ENCODE data around the gene ARHGAP33.

Gene ARHGAP33

GRCh38 chr19:35783469-35784434, 8.4 kb downstream of the ARHGAP33 start:
- H3K4me3 ChIP-seq (ENCODE audit: low read length): no peak overlapping the region
- H3K9me3 ChIP-seq (ENCODE audit: low read length): no peaks in the 10 kb centered on the region
- peaks cover 66% of the 10 kb centered on the region for H3K36me3 ChIP-seq (ENCODE audit: insufficient read depth, low read length)
- H3K4me1 ChIP-seq (ENCODE audit: insufficient read depth, low read length): no peaks in the 10 kb centered on the region
- no peaks in the 10 kb centered on the region for H3K27me3 ChIP-seq (ENCODE audit: insufficient read depth, low read length)
- no peak overlapping the region for H2AFZ ChIP-seq (ENCODE audit: low read depth, low read length)

- H3K4me3 ChIP-seq (ENCODE audit: low read length): no peak overlapping the region
- peaks cover 61% of the 10 kb centered on the region for H3K36me3 ChIP-seq (ENCODE audit: insufficient read depth, low read length)
These were observed 9.4 kb downstream of the ARHGAP33 start for GRCh38 chr19:35784503-35785338.

DNA sequence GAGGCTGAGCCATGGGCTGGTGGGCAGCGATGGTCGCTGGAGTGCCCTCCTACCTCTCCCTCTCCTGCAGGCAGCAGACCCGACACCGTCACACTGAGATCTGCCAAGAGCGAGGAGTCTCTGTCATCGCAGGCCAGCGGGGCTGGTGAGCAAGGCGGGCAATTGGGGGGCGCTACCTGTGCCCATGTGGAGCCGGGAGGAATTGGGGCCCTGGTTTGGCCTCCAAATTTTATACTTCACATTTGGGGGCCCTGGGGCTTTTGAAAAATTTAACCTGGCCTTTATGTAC, 9.9 kb downstream of the ARHGAP33 start:
- H3K27me3 ChIP-seq (ENCODE audit: insufficient read depth, low read length): no peaks in the 10 kb centered on the region
- peaks cover 56% of the 10 kb centered on the region for H3K36me3 ChIP-seq (ENCODE audit: insufficient read depth, low read length)
- H2AFZ ChIP-seq (ENCODE audit: low read depth, low read length): no peak overlapping the region
- no peaks in the 10 kb centered on the region for H3K9me3 ChIP-seq (ENCODE audit: low read length)
- H3K4me1 ChIP-seq (ENCODE audit: insufficient read depth, low read length): no peaks in the 10 kb centered on the region
- no peak overlapping the region for H3K4me3 ChIP-seq (ENCODE audit: low read length)

More at GRCh38 chr19:35784503-35785338, 9.4 kb downstream of the ARHGAP33 start:
- H2AFZ ChIP-seq (ENCODE audit: low read depth, low read length): no peak overlapping the region
- no peaks in the 10 kb centered on the region for H3K9me3 ChIP-seq (ENCODE audit: low read length)
- no peaks in the 10 kb centered on the region for H3K4me1 ChIP-seq (ENCODE audit: insufficient read depth, low read length)
- H3K27me3 ChIP-seq (ENCODE audit: insufficient read depth, low read length): no peaks in the 10 kb centered on the region

- Histone ChIP-seq H3K36me3 (ENCODE audit: insufficient read depth, low read length) (peaks cover 45% of the 10 kb centered on the region), H3K4me3 (ENCODE audit: low read length) (no peak overlapping the region), H3K27me3 (ENCODE audit: insufficient read depth, low read length) (no peaks in the 10 kb centered on the region), H3K9me3 (ENCODE audit: low read length) (no peaks in the 10 kb centered on the region), H3K4me1 (ENCODE audit: insufficient read depth, low read length) (no peaks in the 10 kb centered on the region), H2AFZ (ENCODE audit: low read depth, low read length) (no peak overlapping the region)
These were observed 11.2 kb downstream of the ARHGAP33 start for GRCh38 chr19:35786299-35787160.

- H3K27me3 ChIP-seq (ENCODE audit: insufficient read depth, low read length): no peaks in the 10 kb centered on the region
- H2AFZ ChIP-seq (ENCODE audit: low read depth, low read length): no peak overlapping the region
These were observed 11.9 kb downstream of the ARHGAP33 start for GRCh38 chr19:35787227-35787799.

DNA sequence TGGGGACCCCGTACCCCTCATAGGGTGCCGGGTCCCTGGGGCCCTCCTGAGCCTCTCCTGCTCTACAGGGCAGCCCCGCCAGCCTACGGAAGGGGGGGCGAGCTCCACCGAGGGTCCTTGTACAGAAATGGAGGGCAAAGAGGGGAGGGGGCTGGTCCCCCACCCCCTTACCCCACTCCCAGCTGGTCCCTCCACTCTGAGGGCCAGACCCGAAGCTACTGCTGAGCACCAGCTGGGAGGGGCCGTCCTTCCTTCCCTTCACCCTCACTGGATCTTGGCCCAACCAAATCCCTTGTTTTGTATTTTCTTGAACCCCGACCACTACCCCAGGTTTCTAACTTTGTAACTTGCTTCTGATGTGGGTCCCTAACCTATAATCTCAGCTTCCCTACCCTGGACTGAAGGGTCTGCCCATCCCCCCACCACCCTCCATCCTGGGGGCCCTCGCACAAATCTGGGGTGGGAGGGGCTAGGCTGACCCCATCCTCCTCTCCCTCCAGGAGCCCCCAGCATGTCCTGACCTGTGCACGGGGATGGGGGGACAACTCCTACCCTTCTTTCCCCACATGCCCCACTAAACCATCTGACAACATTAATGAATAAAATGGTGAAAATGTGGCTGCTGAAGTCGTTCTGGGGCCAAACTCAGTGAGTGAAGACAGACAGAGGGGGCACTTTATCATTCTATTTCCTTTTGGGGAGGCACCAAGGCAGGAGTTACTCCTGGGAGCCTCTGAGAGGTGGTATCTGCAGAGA, 13.0 kb downstream of the ARHGAP33 start:
- H3K4me1 ChIP-seq (ENCODE audit: insufficient read depth, low read length): no peaks in the 10 kb centered on the region
- H2AFZ ChIP-seq (ENCODE audit: low read depth, low read length): no peak overlapping the region
- H3K36me3 ChIP-seq (ENCODE audit: insufficient read depth, low read length): peaks cover 27% of the 10 kb centered on the region
- no peaks in the 10 kb centered on the region for H3K9me3 ChIP-seq (ENCODE audit: low read length)
- H3K4me3 ChIP-seq (ENCODE audit: low read length): no peak overlapping the region
- no peaks in the 10 kb centered on the region for H3K27me3 ChIP-seq (ENCODE audit: insufficient read depth, low read length)

More at GRCh38 chr19:35787227-35787799, 11.9 kb downstream of the ARHGAP33 start:
- Histone ChIP-seq H3K9me3 (ENCODE audit: low read length) (no peaks in the 10 kb centered on the region), H3K4me1 (ENCODE audit: insufficient read depth, low read length) (no peaks in the 10 kb centered on the region), H3K4me3 (ENCODE audit: low read length) (no peak overlapping the region), H3K36me3 (ENCODE audit: insufficient read depth, low read length) (peaks cover 37% of the 10 kb centered on the region)

GRCh38 chr19:35789195-35789977, 14.0 kb downstream of the ARHGAP33 start:
- Histone ChIP-seq H3K4me3 (ENCODE audit: low read length) (no peak overlapping the region), H3K27me3 (ENCODE audit: insufficient read depth, low read length) (no peaks in the 10 kb centered on the region), H2AFZ (ENCODE audit: low read depth, low read length) (no peak overlapping the region), H3K36me3 (ENCODE audit: insufficient read depth, low read length) (peaks cover 19% of the 10 kb centered on the region), H3K9me3 (ENCODE audit: low read length) (no peaks in the 10 kb centered on the region), H3K4me1 (ENCODE audit: insufficient read depth, low read length) (no peaks in the 10 kb centered on the region)

DNA sequence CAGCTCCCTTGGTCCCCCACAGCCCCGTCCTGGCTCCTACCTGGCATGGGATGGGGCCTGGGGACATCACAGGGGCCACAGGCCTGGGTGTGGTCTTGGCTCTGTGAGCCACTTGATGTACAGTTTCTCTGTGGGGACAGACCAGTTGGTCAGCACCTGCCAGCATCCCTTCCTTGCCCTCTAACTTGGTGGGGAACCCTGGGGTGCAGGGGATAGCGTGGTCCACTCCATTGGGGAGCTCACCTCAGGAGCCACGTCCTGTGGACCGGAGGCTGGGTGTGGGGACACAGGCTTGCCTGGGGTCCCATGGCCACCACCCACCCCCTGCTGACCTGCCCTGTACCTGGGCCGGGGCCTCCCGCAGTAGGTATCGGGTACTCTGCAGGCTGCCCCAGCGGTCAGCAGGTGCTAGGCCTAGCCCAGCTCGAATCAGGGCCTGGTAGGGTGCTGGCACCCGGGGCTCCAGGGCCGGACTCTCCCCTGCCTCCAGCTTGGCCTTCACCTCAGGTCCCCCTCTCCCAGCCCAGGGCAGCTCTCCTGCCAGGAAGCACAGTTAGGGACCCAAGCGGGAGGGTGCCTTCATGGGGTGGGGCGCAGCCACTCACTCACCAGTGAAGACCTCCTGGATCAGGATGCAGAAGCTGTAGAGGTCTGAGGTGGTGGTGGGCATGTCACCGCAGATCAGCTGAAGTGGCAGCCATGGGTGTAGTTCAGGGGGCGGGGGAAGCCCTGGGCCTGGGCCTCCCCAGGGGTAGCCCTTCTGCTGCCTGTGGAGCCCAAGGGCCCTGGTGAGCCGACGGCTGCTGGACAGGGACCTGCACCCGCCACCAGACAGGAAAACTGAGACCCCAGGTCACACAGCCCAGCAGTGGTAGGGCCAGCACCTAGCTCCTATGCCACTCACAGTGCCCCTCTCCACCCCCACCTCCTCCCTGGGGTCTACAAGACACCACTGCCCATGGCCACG, 14.9 kb downstream of the ARHGAP33 start:
- no peak overlapping the region for H3K4me3 ChIP-seq (ENCODE audit: low read length)
- H3K27me3 ChIP-seq (ENCODE audit: insufficient read depth, low read length): no peaks in the 10 kb centered on the region
- no peaks in the 10 kb centered on the region for H3K9me3 ChIP-seq (ENCODE audit: low read length)

GRCh38 chr19:35790981-35791813, 15.8 kb downstream of the ARHGAP33 start:
- Histone ChIP-seq H3K36me3 (ENCODE audit: insufficient read depth, low read length) (peaks cover 5% of the 10 kb centered on the region), H3K4me3 (ENCODE audit: low read length) (no peak overlapping the region), H2AFZ (ENCODE audit: low read depth, low read length) (no peak overlapping the region), H3K27me3 (ENCODE audit: insufficient read depth, low read length) (peaks cover 4% of the 10 kb centered on the region), H3K4me1 (ENCODE audit: insufficient read depth, low read length) (no peaks in the 10 kb centered on the region), H3K9me3 (ENCODE audit: low read length) (no peaks in the 10 kb centered on the region)

More for the DNA sequence above, 14.9 kb downstream of the ARHGAP33 start:
- Histone ChIP-seq H3K36me3 (ENCODE audit: insufficient read depth, low read length) (peaks cover 12% of the 10 kb centered on the region), H3K4me1 (ENCODE audit: insufficient read depth, low read length) (no peaks in the 10 kb centered on the region), H2AFZ (ENCODE audit: low read depth, low read length) (no peak overlapping the region)

GRCh38 chr19:35791814-35792279, 16.5 kb downstream of the ARHGAP33 start:
- Histone ChIP-seq H3K4me1 (ENCODE audit: insufficient read depth, low read length) (no peaks in the 10 kb centered on the region), H3K9me3 (ENCODE audit: low read length) (no peaks in the 10 kb centered on the region), H3K36me3 (ENCODE audit: insufficient read depth, low read length) (peaks cover 1% of the 10 kb centered on the region), H3K4me3 (ENCODE audit: low read length) (no peak overlapping the region), H2AFZ (ENCODE audit: low read depth, low read length) (no peak overlapping the region), H3K27me3 (ENCODE audit: insufficient read depth, low read length) (peaks cover 10% of the 10 kb centered on the region)

Data from neuron (in vitro differentiated cells).